H9 (cell line): ENCODE data around the gene TCF7L2. TPM values are rescaled to one million over a fixed set of nuclear protein-coding genes. Genes with fewer than 3 reads are reported as not detected.

Source experiments
- DNase-seq: peaks from one replicate; pipeline ENCODE4 v3.0.0-alpha.2; 2017
- H2AFZ ChIP-seq: one replicate; pipeline ENCODE4 v1.6.1; 2013; ENCODE audit warnings: mild to moderate bottlenecking, low read length, control low read depth, moderate library complexity
- H2AK5ac ChIP-seq: 2 replicates; pipeline ENCODE4 v1.6.1; 2013; ENCODE audit warnings: low read length, control low read depth, mixed read lengths; ENCODE audit not compliant: insufficient read length
- H2BK120ac ChIP-seq: one replicate; pipeline ENCODE4 v1.6.1; 2013; ENCODE audit warnings: low read depth, mild to moderate bottlenecking, low read length, control low read depth, inconsistent platforms; ENCODE audit not compliant: poor library complexity, severe bottlenecking
- H2BK12ac ChIP-seq: 2 replicates; pipeline ENCODE4 v1.6.1; 2013; ENCODE audit warnings: low read length, control low read depth, mixed read lengths, low read depth; ENCODE audit not compliant: insufficient read length
- H2BK15ac ChIP-seq: 2 replicates; pipeline ENCODE4 v1.6.1; 2013; ENCODE audit warnings: low read depth, low read length, control low read depth
- H2BK20ac ChIP-seq: one replicate; pipeline ENCODE4 v1.6.1; 2013; ENCODE audit warnings: low read depth, mild to moderate bottlenecking, low read length, control low read depth, inconsistent platforms; ENCODE audit not compliant: poor library complexity, severe bottlenecking
- H2BK5ac ChIP-seq: 2 replicates; pipeline ENCODE4 v1.6.1; 2013; ENCODE audit warnings: low read length, control low read depth, mixed read lengths; ENCODE audit not compliant: insufficient read length
- H3K14ac ChIP-seq: 2 replicates; pipeline ENCODE4 v1.6.1; 2013; ENCODE audit warnings: low read length, control low read depth; ENCODE audit not compliant: insufficient read depth
- H3K18ac ChIP-seq: 2 replicates; pipeline ENCODE4 v1.6.1; 2013; ENCODE audit warnings: low read depth, mild to moderate bottlenecking, mixed read lengths, low read length, control low read depth; ENCODE audit not compliant: insufficient read length
- H3K23ac ChIP-seq: 2 replicates; pipeline ENCODE4 v1.6.1; 2013; ENCODE audit warnings: low read length, control low read depth, mixed read lengths, low read depth; ENCODE audit not compliant: insufficient read length
- H3K23me2 ChIP-seq: 2 replicates; pipeline ENCODE4 v1.6.1; 2013; ENCODE audit warnings: low read depth, mild to moderate bottlenecking, mixed read lengths, low read length, control low read depth; ENCODE audit not compliant: insufficient read length, poor library complexity, severe bottlenecking
- H3K27ac ChIP-seq: 2 replicates; pipeline ENCODE4 v1.5.1; 2013; ENCODE audit warnings: low read length, control low read depth, mixed read lengths, low read depth; ENCODE audit not compliant: insufficient read length
- H3K27me3 ChIP-seq: 2 replicates; pipeline ENCODE4 v1.6.1; 2013; ENCODE audit warnings: low read length, control low read depth, inconsistent platforms; ENCODE audit not compliant: insufficient read depth
- H3K4ac ChIP-seq: 2 replicates; pipeline ENCODE4 v1.6.1; 2013; ENCODE audit warnings: low read depth, mild to moderate bottlenecking, control low read depth, inconsistent platforms, low read length, moderate library complexity
- H3K4me1 ChIP-seq: 2 replicates; pipeline ENCODE4 v1.6.1; 2013; ENCODE audit warnings: low read length, control low read depth, inconsistent platforms; ENCODE audit not compliant: insufficient read depth
- H3K4me2 ChIP-seq: 2 replicates; pipeline ENCODE4 v1.6.1; 2013; ENCODE audit warnings: low read length, control low read depth, mixed read lengths; ENCODE audit not compliant: insufficient read length, insufficient read depth
- H3K56ac ChIP-seq: 2 replicates; pipeline ENCODE4 v1.6.1; 2013; ENCODE audit warnings: low read depth, mild to moderate bottlenecking, mixed read lengths, low read length, control low read depth; ENCODE audit not compliant: insufficient read length
- H3K79me1 ChIP-seq: 2 replicates; pipeline ENCODE4 v1.6.1; 2013; ENCODE audit warnings: low read depth, mild to moderate bottlenecking, moderate library complexity, low read length, control low read depth, inconsistent platforms; ENCODE audit not compliant: insufficient read depth, poor library complexity, severe bottlenecking
- H3K79me2 ChIP-seq: 2 replicates; pipeline ENCODE4 v1.6.1; 2013; ENCODE audit warnings: low read length, control low read depth, inconsistent platforms; ENCODE audit not compliant: insufficient read depth
- H3K9ac ChIP-seq: 2 replicates; pipeline ENCODE4 v1.6.1; 2013; ENCODE audit warnings: low read length, control low read depth, mixed read lengths; ENCODE audit not compliant: insufficient read length; ENCODE audit errors: extremely low read depth
- H3K9me3 ChIP-seq: one replicate; pipeline ENCODE4 v1.6.1; 2013; ENCODE audit warnings: low read depth, low read length, inconsistent platforms; ENCODE audit not compliant: control insufficient read depth
- H3T11ph ChIP-seq: one replicate; pipeline ENCODE4 v1.6.1; 2013; ENCODE audit warnings: mild to moderate bottlenecking, low read length, control low read depth, inconsistent platforms
- H4K20me1 ChIP-seq: one replicate; pipeline ENCODE4 v1.6.1; 2013; ENCODE audit not compliant: control insufficient read depth, insufficient read length, insufficient read depth
- H4K5ac ChIP-seq: 2 replicates; pipeline ENCODE4 v1.6.1; 2013; ENCODE audit warnings: low read depth, mild to moderate bottlenecking, mixed read lengths, low read length, control low read depth; ENCODE audit not compliant: insufficient read length
- H4K8ac ChIP-seq: replicated peaks from 2 replicates; pipeline ENCODE4 v1.6.1; 2013; ENCODE audit warnings: low read length, control low read depth, mixed read lengths, low read depth; ENCODE audit not compliant: insufficient read length
- H4K91ac ChIP-seq: 2 replicates; pipeline ENCODE4 v1.6.1; 2013; ENCODE audit warnings: low read depth, mild to moderate bottlenecking, moderate library complexity, mixed read lengths, low read length, control low read depth; ENCODE audit not compliant: insufficient read length
- H3K27ac Mint-ChIP-seq, 3 experiments: 2 replicates in 2 of 3; 3 replicates in 1 of 3; pipeline ENCODE4 v1.8.0; 2020 to 2021; ENCODE audit warnings: mixed read lengths in 3 of 3, mild to moderate bottlenecking in 1 of 3, moderate library complexity in 1 of 3
- H3K27me3 Mint-ChIP-seq: 2 replicates; pipeline ENCODE4 v1.8.0; 2021; ENCODE audit warnings: low read depth, mild to moderate bottlenecking, moderate library complexity, mixed read lengths
- H3K36me3 Mint-ChIP-seq, 3 experiments: 2 replicates in 2 of 3; 3 replicates in 1 of 3; pipeline ENCODE4 v1.8.0; 2020 to 2021; ENCODE audit warnings: low read depth in 3 of 3, mixed read lengths in 3 of 3; ENCODE audit not compliant: insufficient read depth in 1 of 3
- H3K4me1 Mint-ChIP-seq, 2 experiments: 2 replicates each; pipeline ENCODE4 v1.8.0; 2020; ENCODE audit warnings: mixed read lengths in 2 of 2
- H3K4me3 Mint-ChIP-seq, 2 experiments: 2 replicates in 1 of 2; 3 replicates in 1 of 2; pipeline ENCODE4 v1.8.0; 2020 to 2021; ENCODE audit warnings: mild to moderate bottlenecking in 2 of 2, mixed read lengths in 2 of 2, moderate library complexity in 1 of 2
- H3K9me3 Mint-ChIP-seq, 2 experiments: 2 replicates in 1 of 2; 3 replicates in 1 of 2; pipeline ENCODE4 v1.8.0; 2020; ENCODE audit warnings: mild to moderate bottlenecking in 2 of 2, mixed read lengths in 2 of 2, moderate library complexity in 1 of 2
- CTCF ChIP-seq: fragments of 200-600 bp; sonication (generic); conservative IDR thresholded peaks from 3 replicates; pipeline ENCODE4 v1.8.0; 2021; ENCODE audit warnings: antibody characterized with exemption, mild to moderate bottlenecking
- WGBS: extraction: QIAGEN DNeasy Blood & Tissue Kit; methylation state at CpG from one replicate; pipeline ENCODE4 v1.1.7; 2013; ENCODE audit warnings: missing lambda C conversion rate, low lambda C conversion rate, mixed read lengths; ENCODE audit not compliant: insufficient read length; ENCODE audit errors: extremely low coverage; 5-methylcytosine and 5-hydroxymethylcytosine counted together
- total RNA-seq: library from RNA; stranded (reverse); gene quantifications from 2 replicates; pipeline ENCODE4 v1.2.1, GENCODE V29; 2021

The TCF7L2 gene
- total RNA-seq, 1 experiment from 2014 or later: 71.1 TPM

- no peak for DNase-seq
- Histone ChIP-seq H2BK15ac (no peak overlapping the region), H3K27ac (no peak overlapping the region), H4K8ac (no peak overlapping the region), H2BK5ac (no peak overlapping the region), H3K4me2 (no peak overlapping the region), H2AK5ac (no peak overlapping the region), H4K91ac (no peak overlapping the region), H3K9ac (no peak overlapping the region), H3K79me1 (no peaks in the 10 kb centered on the region), H2AFZ (no peak overlapping the region), H3K14ac (no peak overlapping the region), H3K4me1 (peaks cover 11% of the 10 kb centered on the region; the same call in 1 of the 2 replicates), H4K20me1 (no peaks in the 10 kb centered on the region), H4K5ac (no peak overlapping the region), H3K79me2 (no peaks in the 10 kb centered on the region), H2BK20ac (no peak overlapping the region), H2BK120ac (no peak overlapping the region), H3K56ac (no peak overlapping the region), H3K9me3 (no peaks in the 10 kb centered on the region), H3K23me2 (no peaks in the 10 kb centered on the region), H3K18ac (no peak overlapping the region), H3K4ac (no peak overlapping the region), H3T11ph (no peak overlapping the region), H3K23ac (no peak overlapping the region), H3K27me3 (no peaks in the 10 kb centered on the region), H2BK12ac (no peak overlapping the region)
- TF ChIP-seq CTCF: no peak
- WGBS: no CpG with 5 or more reads among the region's 5 CpGs
- H3K27me3 Mint-ChIP-seq: no peaks in the 10 kb centered on the region
- H3K4me1 Mint-ChIP-seq: peaks cover 54 to 74% of the 10 kb centered on the region in 2 experiments
- H3K36me3 Mint-ChIP-seq: peaks cover 4 to 36% (median 28%) of the 10 kb centered on the region in 3 experiments; a peak in 5 of 7 replicates
- no peak overlapping the region for H3K4me3 Mint-ChIP-seq
- peak overlapping the region in 1 of 3 experiments; percentile 97; a peak in 2 of 7 replicates for H3K27ac Mint-ChIP-seq
- H3K9me3 Mint-ChIP-seq: no peaks in the 10 kb centered on the region; a peak in 1 of 5 replicates
Measured at GRCh38 chr10:113167702-113168101, 217.7 kb downstream of the TCF7L2 start.
